Cardiac fibroblast (primary cell): Measurements from ENCODE around the gene DPYSL5.

Source experiments
- DNase-seq, 2 donors: peaks; one replicate each; pipeline versions ENCODE4 v3.0.0 to v3.0.0-alpha.2; 2010; ENCODE audit warnings: low read depth in 2 of 2
- H3K4me3 ChIP-seq, 2 donors: replicated peaks in 1 of 2; 1 replicate in 1 of 2; 2 replicates in 1 of 2; pipeline ENCODE4 v1.5.1; 2011; ENCODE audit warnings: low read depth in 2 of 2, low read length in 2 of 2, mild to moderate bottlenecking in 2 of 2, moderate library complexity in 1 of 2
- TF ChIP-seq, protein P1 (sequence below): IDR thresholded peaks from one replicate; pipeline ENCODE4 v1.5.1; 2011; ENCODE audit warnings: low read depth, mild to moderate bottlenecking, low read length, inconsistent platforms

The DPYSL5 gene

DNA sequence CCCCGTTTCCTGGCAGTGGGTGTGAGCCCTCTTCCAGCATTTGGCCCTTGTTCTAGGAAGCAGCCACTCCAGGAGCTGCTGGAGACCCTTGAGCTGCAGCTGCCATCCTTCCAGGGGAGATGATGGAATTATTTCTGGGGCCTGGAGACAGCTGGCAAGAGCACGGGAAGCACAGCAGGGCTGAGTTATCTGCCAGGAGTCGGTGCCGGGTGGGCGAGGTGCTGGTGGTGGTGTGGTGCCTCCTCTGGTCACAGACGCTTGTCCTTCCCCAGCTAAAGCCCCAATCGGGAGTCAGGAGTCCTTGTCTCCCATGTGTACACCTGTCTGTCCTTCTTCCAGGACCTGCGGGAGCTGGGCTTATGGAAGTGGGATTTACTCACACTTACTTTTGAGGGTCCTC is 36.0 kb downstream of the DPYSL5 start:
- TF ChIP-seq, protein P1, sequence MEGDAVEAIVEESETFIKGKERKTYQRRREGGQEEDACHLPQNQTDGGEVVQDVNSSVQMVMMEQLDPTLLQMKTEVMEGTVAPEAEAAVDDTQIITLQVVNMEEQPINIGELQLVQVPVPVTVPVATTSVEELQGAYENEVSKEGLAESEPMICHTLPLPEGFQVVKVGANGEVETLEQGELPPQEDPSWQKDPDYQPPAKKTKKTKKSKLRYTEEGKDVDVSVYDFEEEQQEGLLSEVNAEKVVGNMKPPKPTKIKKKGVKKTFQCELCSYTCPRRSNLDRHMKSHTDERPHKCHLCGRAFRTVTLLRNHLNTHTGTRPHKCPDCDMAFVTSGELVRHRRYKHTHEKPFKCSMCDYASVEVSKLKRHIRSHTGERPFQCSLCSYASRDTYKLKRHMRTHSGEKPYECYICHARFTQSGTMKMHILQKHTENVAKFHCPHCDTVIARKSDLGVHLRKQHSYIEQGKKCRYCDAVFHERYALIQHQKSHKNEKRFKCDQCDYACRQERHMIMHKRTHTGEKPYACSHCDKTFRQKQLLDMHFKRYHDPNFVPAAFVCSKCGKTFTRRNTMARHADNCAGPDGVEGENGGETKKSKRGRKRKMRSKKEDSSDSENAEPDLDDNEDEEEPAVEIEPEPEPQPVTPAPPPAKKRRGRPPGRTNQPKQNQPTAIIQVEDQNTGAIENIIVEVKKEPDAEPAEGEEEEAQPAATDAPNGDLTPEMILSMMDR, result no peak
- no peak overlapping the region for H3K4me3 ChIP-seq
- DNase-seq, result no peak

DNA sequence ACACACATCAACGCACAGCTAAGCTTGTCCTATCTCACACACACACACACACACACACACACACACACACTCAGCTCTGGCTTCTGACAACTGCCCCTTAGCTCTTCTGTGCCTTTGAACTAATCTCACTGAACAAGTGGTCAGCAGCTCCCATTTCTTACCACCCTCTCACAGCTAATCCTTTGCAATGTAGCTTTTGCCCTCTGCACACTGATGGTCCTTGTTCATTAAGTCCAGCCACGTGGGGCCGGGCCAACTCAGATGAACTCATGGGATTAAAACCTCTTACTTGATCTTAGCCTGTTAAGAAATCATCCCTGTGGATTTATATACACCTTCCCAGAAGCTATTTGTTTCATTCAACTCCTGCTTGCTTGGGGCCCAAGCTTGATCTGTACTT is 36.6 kb downstream of the DPYSL5 start:
- TF ChIP-seq, protein P1, result no peak
- no peak for DNase-seq
- H3K4me3 ChIP-seq, result no peak overlapping the region

DNA sequence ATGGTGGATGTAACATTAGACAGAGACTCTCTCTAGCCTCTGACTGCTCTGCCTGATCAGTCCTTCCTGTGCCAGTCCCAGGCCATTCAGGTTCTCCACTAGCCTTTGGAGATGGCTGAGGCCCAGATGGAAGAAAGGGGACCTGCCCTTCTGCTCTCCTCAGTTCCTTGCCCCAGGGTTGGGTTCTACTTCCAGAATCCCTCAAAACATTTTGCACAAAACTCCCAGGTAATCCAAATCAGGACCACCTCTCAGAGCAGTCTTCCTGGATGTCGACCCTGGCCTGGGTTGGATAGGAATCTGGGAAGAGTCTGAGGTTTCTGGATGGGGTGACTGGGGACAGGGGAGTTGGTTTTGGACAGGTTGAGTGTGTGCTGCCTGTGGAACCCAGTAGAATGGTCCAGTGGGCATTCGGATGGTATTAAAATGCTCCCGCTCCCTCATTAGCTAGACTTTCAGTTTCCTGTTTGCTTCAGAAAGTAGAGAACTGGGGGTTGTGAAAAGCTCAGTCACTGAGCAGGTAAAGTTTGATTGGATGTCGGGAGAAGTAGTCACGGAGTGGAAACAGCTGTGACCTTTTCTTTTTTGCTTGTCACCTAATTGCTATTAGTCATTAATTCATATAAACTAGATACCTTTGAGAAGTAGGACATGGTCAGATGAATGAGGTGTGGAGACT is 37.9 kb downstream of the DPYSL5 start:
- TF ChIP-seq, protein P1, result no peak
- H3K4me3 ChIP-seq, result no peak overlapping the region
- DNase-seq, result no peak

DNA sequence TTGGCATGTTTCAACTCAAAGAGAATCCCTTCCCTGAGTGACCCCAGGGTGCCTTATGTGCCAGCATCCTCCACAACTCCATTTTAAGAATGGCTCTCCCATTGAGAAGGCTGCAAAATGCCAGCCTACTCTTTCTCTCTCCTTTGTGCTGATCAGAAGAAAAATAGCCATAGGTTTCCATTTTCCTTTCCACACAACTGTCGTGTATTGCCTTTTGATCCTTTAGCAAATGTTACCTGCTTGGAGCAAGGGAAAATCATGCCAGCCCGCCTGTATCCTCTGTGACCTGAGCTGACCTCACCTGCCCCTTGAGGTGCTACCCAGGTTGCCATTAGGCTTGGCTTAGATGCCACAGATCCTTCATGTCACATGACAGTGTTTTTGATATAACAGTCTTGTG is 38.8 kb downstream of the DPYSL5 start:
- no peak overlapping the region for H3K4me3 ChIP-seq
- TF ChIP-seq, protein P1, result no peak
- no peak for DNase-seq

DNA sequence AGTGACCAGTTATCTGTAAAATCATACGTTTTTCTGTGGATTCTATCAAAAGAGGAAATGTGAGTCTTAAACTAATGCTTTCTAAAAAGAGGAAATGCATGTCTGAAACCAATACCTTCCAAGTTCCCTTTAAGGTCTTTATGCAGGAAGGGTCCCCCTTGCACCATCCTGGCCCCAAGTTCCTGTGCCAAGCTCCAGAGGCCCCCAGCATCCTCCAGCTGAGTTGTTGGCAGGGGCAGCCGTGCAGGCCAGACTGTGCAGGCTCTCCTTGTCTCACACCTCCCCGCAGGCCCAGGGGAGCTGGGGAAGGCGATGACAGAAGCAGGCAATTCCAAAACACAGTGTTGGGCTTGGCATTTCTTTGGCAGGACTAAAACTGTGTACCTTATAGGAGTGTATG is 39.2 kb downstream of the DPYSL5 start:
- TF ChIP-seq, protein P1, result no peak
- no peak overlapping the region for H3K4me3 ChIP-seq
- no peak for DNase-seq

DNA sequence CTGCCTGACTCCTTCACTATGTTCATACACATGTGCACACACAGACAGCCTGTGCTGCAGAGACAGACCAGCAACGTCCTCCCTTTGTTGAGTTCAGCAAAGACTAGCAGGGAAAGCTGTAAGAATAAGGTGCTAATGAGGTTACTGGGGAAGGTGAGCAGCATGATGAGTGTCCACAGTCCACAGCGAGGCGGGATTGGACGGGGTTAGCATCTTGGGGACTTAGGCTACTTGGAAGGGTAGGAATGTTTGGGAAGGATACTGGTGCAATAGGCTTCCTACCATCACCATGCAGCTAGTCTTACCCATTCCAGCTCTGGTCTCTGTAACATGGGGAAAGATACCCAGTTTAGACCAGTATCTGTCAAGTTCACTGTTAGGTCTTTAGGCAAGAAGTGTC is 41.9 kb downstream of the DPYSL5 start:
- no peak overlapping the region for H3K4me3 ChIP-seq
- no peak for DNase-seq
- TF ChIP-seq, protein P1, result no peak
